Activated T-cell treated with anti-CD3 and anti-CD28 coated beads, Interleukin-2, amount 50 U/mL, for 4 hours (primary cell): ENCODE measurements around the gene XIST. TPM values are rescaled to one million over a fixed set of nuclear protein-coding genes. Genes with fewer than 3 reads are reported as not detected.
"Not testable (repeated sequence)": the region's sequence is repeated elsewhere in the genome, so short reads cannot be mapped to it uniquely, and the experiment has no call there.

Source experiments
- ATAC-seq, 2 donors: fragments of 200-7000 bp; cut with Tn5 transposase; one replicate each; pipeline ENCODE4 v1.10.0; 2021
- DNase-seq: peaks from one replicate; pipeline ENCODE4 v3.0.0-alpha.2; 2020
- H3K27me3 Mint-ChIP-seq: one replicate; pipeline ENCODE4 v1.8.0; 2021; ENCODE audit warnings: low read depth, mixed read lengths
- H3K36me3 Mint-ChIP-seq: one replicate; pipeline ENCODE4 v1.8.0; 2022; ENCODE audit warnings: mixed read lengths; ENCODE audit not compliant: insufficient read depth
- H3K4me1 Mint-ChIP-seq: one replicate; pipeline ENCODE4 v1.8.0; 2021; ENCODE audit warnings: low read depth, mixed read lengths
- H3K4me3 Mint-ChIP-seq: one replicate; pipeline ENCODE4 v1.8.0; 2021; ENCODE audit warnings: mild to moderate bottlenecking, moderate library complexity, mixed read lengths
- H3K9me3 Mint-ChIP-seq: one replicate; pipeline ENCODE4 v1.8.0; 2021; ENCODE audit warnings: mixed read lengths
- total RNA-seq, 3 donors: library from RNA; stranded (reverse); gene quantifications; one replicate each; pipeline ENCODE4 v1.2.1, GENCODE V29; 2021

XIST gene
- 100 to 1,000 TPM in 1 of 3 donors, under 1 TPM in 2; 0.53 to 131 (median 0.82) TPM for total RNA-seq

DNA sequence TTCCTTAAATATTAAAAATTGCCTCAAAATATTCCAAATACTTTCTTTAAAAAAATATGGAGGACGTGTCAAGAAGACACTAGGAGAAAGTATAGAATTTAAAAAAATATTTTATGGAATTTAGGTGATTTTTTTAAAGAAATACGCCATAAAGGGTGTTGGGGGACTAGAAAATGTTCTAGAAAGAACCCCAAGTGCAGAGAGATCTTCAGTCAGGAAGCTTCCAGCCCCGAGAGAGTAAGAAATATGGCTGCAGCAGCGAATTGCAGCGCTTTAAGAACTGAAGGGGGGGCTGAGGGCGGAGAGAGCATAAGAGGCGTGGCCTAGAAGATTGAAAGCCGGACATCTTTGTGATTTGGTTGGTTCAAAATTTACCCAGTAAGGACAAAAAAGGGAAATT lies at the start of gene XIST:
Gene XIST, minus strand, starts transcription at position 248 of the 400 bp plus-strand sequence.
- ATAC-seq = peak in 1 of 2 donors; percentile 11
- no peak within 1 kb of the TSS for H3K4me3 Mint-ChIP-seq

DNA sequence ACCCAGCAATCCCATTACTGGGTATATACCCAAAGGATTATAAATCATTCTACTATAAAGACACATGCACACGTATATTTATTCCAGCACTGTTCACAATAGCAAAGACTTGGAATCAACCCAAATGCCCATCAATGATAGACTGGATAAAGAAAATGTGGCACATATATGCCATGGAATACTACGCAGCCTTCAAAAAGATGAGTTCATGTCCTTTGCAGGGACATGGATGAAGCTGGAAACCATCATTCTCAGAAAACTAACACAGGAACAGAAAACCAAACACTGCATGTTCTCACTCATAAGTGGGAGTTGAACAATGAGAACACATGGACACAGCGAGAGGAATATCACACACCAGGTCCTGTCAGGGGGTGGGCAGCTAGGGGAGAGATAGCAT lies 45.8 kb upstream of the XIST start:
- not testable (repeated sequence) for DNase-seq, ATAC-seq, H3K36me3 Mint-ChIP-seq, H3K4me1 Mint-ChIP-seq, H3K4me3 Mint-ChIP-seq, H3K9me3 Mint-ChIP-seq, H3K27me3 Mint-ChIP-seq

More for the DNA sequence above, at the start of gene XIST:
- DNase-seq = peak; percentile 68
- no peaks in the 10 kb centered on the region for H3K4me1 Mint-ChIP-seq
- no peaks in the 10 kb centered on the region for H3K27me3 Mint-ChIP-seq
- H3K36me3 Mint-ChIP-seq = no peaks in the 10 kb centered on the region
- no peaks in the 10 kb centered on the region for H3K9me3 Mint-ChIP-seq

DNA sequence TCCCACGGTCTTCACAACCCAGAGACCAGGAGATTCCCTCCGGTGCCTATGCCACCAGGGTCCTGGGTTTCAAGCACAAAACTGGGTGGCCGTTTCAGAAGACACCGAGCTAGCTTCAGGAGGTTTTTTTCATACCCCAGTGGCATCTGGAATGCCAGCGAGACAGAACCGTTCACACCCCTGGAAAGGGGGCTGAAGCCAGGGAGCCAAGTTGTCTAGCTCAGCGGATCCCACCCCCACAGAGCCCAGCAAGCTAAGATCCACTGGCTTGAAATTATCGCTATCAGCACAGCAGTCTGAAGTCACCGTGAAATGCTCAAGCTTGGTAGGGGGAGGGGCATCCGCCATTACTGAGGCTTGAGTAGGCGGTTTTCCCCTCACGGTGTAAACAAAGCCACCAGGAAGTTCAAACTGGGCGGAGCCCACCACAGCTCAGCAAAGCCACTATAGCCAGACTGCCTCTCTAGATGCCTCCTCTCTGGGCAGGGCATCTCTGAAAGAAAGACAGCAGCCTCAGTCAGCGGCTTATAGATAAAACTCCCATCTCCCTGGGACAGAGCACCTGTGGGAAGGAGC lies 40.1 kb upstream of the XIST start:
- DNase-seq = peak; percentile 24
- ATAC-seq, H3K4me1 Mint-ChIP-seq, H3K27me3 Mint-ChIP-seq, H3K9me3 Mint-ChIP-seq, H3K4me3 Mint-ChIP-seq, H3K36me3 Mint-ChIP-seq: not testable (repeated sequence)

GRCh38 chrX:73882260-73882659 lies 29.7 kb upstream of the XIST start:
- H3K9me3 Mint-ChIP-seq, H3K4me1 Mint-ChIP-seq, H3K27me3 Mint-ChIP-seq, H3K4me3 Mint-ChIP-seq, DNase-seq, ATAC-seq, H3K36me3 Mint-ChIP-seq: not testable (repeated sequence)

DNA sequence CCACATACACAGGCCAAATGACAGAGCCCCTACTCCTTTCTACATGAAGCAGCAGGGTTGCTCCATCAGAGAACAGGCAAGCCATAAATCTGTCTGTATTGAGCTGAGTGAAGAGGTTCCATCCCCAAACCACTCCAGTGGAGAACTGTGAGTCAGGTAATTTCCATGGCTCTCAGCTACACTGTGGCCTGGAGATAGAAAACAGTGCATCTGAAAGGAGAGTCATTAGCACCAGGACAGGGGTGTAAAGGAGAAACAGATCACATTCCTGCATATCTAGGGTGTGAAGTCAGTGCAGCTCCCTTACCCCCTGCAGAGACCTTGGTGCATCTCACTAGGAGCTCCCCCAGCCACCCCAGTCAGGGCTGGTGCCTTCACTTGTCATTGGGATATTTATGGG lies 25.2 kb upstream of the XIST start:
- no peak for DNase-seq
- Mint-ChIP-seq H3K36me3 (no peaks in the 10 kb centered on the region), H3K27me3 (no peaks in the 10 kb centered on the region), H3K9me3 (peaks cover 4% of the 10 kb centered on the region), H3K4me3 (no peak overlapping the region), H3K4me1 (no peaks in the 10 kb centered on the region)
- no peak for ATAC-seq

- H3K27me3 Mint-ChIP-seq = no peaks in the 10 kb centered on the region
- H3K9me3 Mint-ChIP-seq = peaks cover 4% of the 10 kb centered on the region
- H3K4me1 Mint-ChIP-seq = peaks cover 3% of the 10 kb centered on the region
- no peak overlapping the region for H3K4me3 Mint-ChIP-seq
- DNase-seq = no peak
- H3K36me3 Mint-ChIP-seq = no peaks in the 10 kb centered on the region
- no peak for ATAC-seq
These were observed 24.4 kb upstream of the XIST start for GRCh38 chrX:73876911-73877310.

GRCh38 chrX:73868916-73869315 lies 16.4 kb upstream of the XIST start:
- Mint-ChIP-seq H3K9me3 (no peaks in the 10 kb centered on the region), H3K27me3 (no peaks in the 10 kb centered on the region), H3K4me3 (no peak overlapping the region), H3K4me1 (peaks cover 6% of the 10 kb centered on the region), H3K36me3 (no peaks in the 10 kb centered on the region)
- DNase-seq (no peak), ATAC-seq (no peak)

- Mint-ChIP-seq H3K4me3 (no peak overlapping the region), H3K9me3 (no peaks in the 10 kb centered on the region), H3K4me1 (peaks cover 6% of the 10 kb centered on the region), H3K36me3 (no peaks in the 10 kb centered on the region), H3K27me3 (no peaks in the 10 kb centered on the region)
- no peak for ATAC-seq
- no peak for DNase-seq
These were observed 14.6 kb upstream of the XIST start for GRCh38 chrX:73867144-73867543.

GRCh38 chrX:73863852-73864251 lies 11.3 kb upstream of the XIST start:
- Mint-ChIP-seq H3K27me3 (no peaks in the 10 kb centered on the region), H3K36me3 (no peaks in the 10 kb centered on the region), H3K9me3 (peaks cover 6% of the 10 kb centered on the region), H3K4me3 (no peak overlapping the region), H3K4me1 (no peaks in the 10 kb centered on the region)
- ATAC-seq = no peak
- DNase-seq = no peak

GRCh38 chrX:73863268-73863667 lies 10.8 kb upstream of the XIST start:
- ATAC-seq = no peak
- Mint-ChIP-seq H3K4me3 (no peak overlapping the region), H3K36me3 (no peaks in the 10 kb centered on the region), H3K27me3 (no peaks in the 10 kb centered on the region), H3K4me1 (no peaks in the 10 kb centered on the region), H3K9me3 (peaks cover 6% of the 10 kb centered on the region)
- DNase-seq = no peak

- Mint-ChIP-seq H3K36me3 (no peaks in the 10 kb centered on the region), H3K4me3 (no peak overlapping the region), H3K27me3 (no peaks in the 10 kb centered on the region), H3K4me1 (no peaks in the 10 kb centered on the region), H3K9me3 (peaks cover 6% of the 10 kb centered on the region)
- no peak for DNase-seq
- no peak for ATAC-seq
These were observed 7.1 kb upstream of the XIST start for GRCh38 chrX:73859622-73860021.

DNA sequence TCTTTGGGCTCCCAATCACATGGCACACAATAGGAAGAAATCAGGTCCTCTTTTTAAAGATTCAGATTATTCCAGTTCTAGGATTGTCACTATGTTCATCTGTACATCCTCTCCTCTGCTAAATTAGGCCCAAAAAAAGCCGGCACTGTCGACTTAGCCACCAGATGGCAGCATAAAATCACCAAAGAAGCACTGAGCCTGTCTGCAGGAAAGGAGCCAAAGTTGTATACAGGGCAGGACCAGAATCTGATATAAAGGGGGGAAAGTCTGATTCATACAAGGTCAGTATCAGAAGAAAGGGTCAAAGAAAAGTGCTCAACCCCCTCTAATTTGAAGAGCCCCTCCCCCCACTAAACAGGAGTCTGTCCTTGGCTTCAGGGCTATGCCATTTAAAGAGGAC lies 3.0 kb upstream of the XIST start:
- Mint-ChIP-seq H3K9me3 (peaks cover 6% of the 10 kb centered on the region), H3K4me1 (no peaks in the 10 kb centered on the region), H3K4me3 (no peak overlapping the region), H3K36me3 (no peaks in the 10 kb centered on the region), H3K27me3 (no peaks in the 10 kb centered on the region)
- DNase-seq (peak; percentile 66), ATAC-seq (peak in 1 of 2 donors; percentile 48)

GRCh38 chrX:73852022-73852421 lies 492 bp downstream of the XIST start:
- Mint-ChIP-seq H3K36me3 (no peaks in the 10 kb centered on the region), H3K9me3 (no peaks in the 10 kb centered on the region), H3K4me3 (no peak overlapping the region), H3K4me1 (no peaks in the 10 kb centered on the region), H3K27me3 (no peaks in the 10 kb centered on the region)
- no peak for ATAC-seq
- no peak for DNase-seq

DNA sequence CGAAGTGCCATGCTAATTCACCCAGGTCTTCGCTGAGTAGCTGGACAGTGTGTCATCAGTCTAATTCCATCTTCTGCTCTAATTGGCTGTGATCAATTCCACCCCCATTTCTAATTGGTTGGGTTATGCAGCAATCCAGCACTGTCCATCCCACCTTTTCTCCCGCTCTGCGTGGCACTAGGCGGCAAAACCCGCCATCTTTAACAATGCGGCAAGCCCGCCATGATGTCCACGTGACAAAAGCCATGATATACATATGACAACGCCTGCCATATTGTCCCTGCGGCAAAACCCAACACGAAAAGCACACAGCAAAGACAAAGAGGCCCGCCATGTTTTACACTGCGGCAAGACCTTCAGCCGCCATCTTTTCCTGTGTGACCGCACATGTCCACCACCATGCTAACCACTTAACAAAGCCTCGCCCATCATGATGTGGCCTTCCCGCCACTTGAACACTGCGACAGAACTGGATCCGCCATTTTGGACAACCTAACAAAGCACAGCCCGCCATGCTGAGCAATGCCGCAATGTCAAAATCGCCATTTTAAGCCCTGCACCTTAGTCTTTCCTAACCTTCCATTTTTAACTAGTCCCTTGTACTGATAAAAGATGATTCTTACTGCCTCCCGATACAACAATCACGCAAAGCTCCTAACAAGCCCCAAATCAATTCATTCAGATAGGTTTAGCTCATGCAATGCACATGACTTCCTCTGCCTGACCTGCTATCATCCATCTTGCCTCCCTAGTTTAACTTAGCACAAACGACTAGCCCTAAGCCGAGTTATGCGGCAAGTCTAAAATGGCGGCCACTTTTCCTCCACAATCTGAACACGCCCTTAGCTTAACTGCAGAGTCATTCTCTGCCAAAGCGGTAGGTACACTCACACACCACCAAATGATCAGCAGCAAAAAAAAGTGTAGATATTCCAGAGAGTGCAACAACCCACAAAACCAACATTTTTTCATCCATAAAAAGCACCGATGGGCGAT lies 1.2 kb downstream of the XIST start:
- no peak overlapping the region for H3K4me3 Mint-ChIP-seq
- H3K9me3 Mint-ChIP-seq = no peaks in the 10 kb centered on the region
- no peaks in the 10 kb centered on the region for H3K27me3 Mint-ChIP-seq
- H3K4me1 Mint-ChIP-seq = no peaks in the 10 kb centered on the region
- ATAC-seq = peak in 1 of 2 donors; percentile 79
- DNase-seq = peak; percentile 66
- H3K36me3 Mint-ChIP-seq = no peaks in the 10 kb centered on the region
